Hepatocyte (in vitro differentiated cells): ENCODE measurements around the gene TPX2. TPM values are rescaled to one million over a fixed set of nuclear protein-coding genes. Genes with fewer than 3 reads are reported as not detected.

Experiments
- DNase-seq: peaks from one replicate; pipeline ENCODE4 v3.0.0-alpha.2; 2016; ENCODE audit warnings: low spot score
- H2AFZ ChIP-seq: fragments of 200-600 bp; sonication (generic); 2 replicates; pipeline ENCODE4 v1.6.0; 2016; ENCODE audit warnings: antibody characterized with exemption, mild to moderate bottlenecking
- H3K27ac ChIP-seq: fragments of 200-600 bp; sonication (generic); 2 replicates; pipeline ENCODE4 v1.5.1; 2016; ENCODE audit warnings: mild to moderate bottlenecking
- H3K27me3 ChIP-seq: fragments of 200-600 bp; sonication (generic); 2 replicates; pipeline ENCODE4 v1.6.1; 2016
- H3K36me3 ChIP-seq: fragments of 200-600 bp; sonication (generic); replicated peaks from 2 replicates; pipeline ENCODE4 v1.5.1; 2016; ENCODE audit warnings: low read depth; ENCODE audit not compliant: insufficient read depth
- H3K4me1 ChIP-seq: fragments of 200-600 bp; sonication (generic); 2 replicates; pipeline ENCODE4 v1.5.1; 2016; ENCODE audit warnings: mild to moderate bottlenecking, moderate library complexity; ENCODE audit not compliant: insufficient read depth
- H3K4me2 ChIP-seq: fragments of 200-600 bp; sonication (generic); 2 replicates; pipeline ENCODE4 v1.6.0; 2016
- H3K4me3 ChIP-seq: fragments of 200-600 bp; sonication (generic); 2 replicates; pipeline ENCODE4 v1.5.1; 2016; ENCODE audit warnings: mild to moderate bottlenecking
- H3K79me2 ChIP-seq: fragments of 200-600 bp; sonication (generic); 2 replicates; pipeline ENCODE4 v1.6.0; 2017; ENCODE audit warnings: mild to moderate bottlenecking
- H3K9me2 ChIP-seq: fragments of 200-600 bp; sonication (generic); replicated peaks from 2 replicates; pipeline ENCODE4 v1.6.0; 2017; ENCODE audit warnings: mild to moderate bottlenecking; ENCODE audit not compliant: insufficient read depth
- H3K9me3 ChIP-seq: fragments of 200-600 bp; sonication (generic); 2 replicates; pipeline ENCODE4 v1.5.1; 2016; ENCODE audit warnings: low read depth, mild to moderate bottlenecking
- H4K20me1 ChIP-seq: fragments of 200-600 bp; sonication (generic); 2 replicates; pipeline ENCODE4 v1.6.0; 2016; ENCODE audit warnings: mild to moderate bottlenecking; ENCODE audit not compliant: insufficient read depth, poor library complexity, severe bottlenecking
- EZH2 ChIP-seq: fragments of 200-600 bp; sonication (generic); IDR thresholded peaks from 2 replicates; pipeline ENCODE4 v1.6.1; 2016; ENCODE audit warnings: antibody characterized with exemption, mild to moderate bottlenecking, borderline replicate concordance
- EZH2phosphoT487 ChIP-seq: fragments of 200-600 bp; sonication (generic); IDR thresholded peaks from one replicate; pipeline ENCODE4 v1.6.1; 2018; ENCODE audit warnings: antibody characterized with exemption, mild to moderate bottlenecking, low read depth, moderate library complexity; ENCODE audit not compliant: unreplicated experiment, severe bottlenecking
- WGBS: methylation state at CpG from one replicate; pipeline ENCODE4 v1.1.6; 2016; ENCODE audit warnings: low lambda C conversion rate; ENCODE audit errors: missing lambda C conversion rate; 5-methylcytosine and 5-hydroxymethylcytosine counted together
- polyA plus RNA-seq: library from polyadenylated mRNA; unstranded; fragments of >200 nt; fragmentation: Nextera tagmentation; extraction: Ambion mirVana; gene quantifications from 2 replicates; pipeline ENCODE4 v1.2.1, GENCODE V29; 2016
- total RNA-seq: library from RNA; depleted of rRNA; stranded (reverse); fragments of >200 nt; gene quantifications from 2 replicates; pipeline ENCODE4 v1.2.3, GENCODE V29; 2014
- TF ChIP-seq, protein P1 (sequence below): fragments of 200-600 bp; sonication (generic); IDR thresholded peaks from 2 replicates; pipeline ENCODE4 v1.5.1; 2016; ENCODE audit warnings: antibody characterized with exemption, mild to moderate bottlenecking; ENCODE audit not compliant: poor library complexity

Gene TPX2
- total and polyA plus RNA-seq, 2 experiments from 2014 or later = 16.3 to 23.9 TPM

DNA sequence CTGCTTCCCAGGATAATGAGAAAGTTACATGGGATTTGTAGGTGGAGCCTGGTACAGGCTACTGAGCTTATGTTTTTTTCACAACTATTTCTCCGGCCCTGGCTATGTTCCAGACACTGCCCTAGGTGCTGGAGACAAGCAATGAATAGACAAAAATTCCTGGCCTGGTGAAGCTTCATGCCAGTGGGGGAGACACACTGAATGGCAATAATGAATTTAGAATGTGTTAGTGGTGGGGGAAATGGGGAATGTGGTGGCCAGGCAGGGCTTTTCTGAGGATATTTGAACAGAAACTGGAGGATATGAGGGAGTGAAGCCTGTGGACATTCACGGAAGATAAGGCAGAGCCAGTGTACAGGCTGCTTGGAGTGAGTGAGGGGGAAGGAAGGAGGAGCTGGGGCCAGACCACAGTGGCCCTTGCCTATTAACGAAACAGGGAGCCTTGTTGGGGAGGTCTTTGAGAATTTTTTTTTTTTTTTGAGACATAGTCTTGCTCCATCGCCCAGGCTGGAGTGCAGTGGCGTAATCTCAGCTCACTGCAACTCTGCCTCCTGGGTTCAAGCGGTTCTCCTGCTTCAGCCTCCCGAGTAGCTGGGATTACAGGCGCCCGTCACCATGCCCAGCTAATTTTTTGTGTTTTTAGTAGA lies 99.7 kb downstream of the TPX2 start:
- Histone ChIP-seq H3K79me2 (no peaks in the 10 kb centered on the region), H3K4me1 (peaks cover 57% of the 10 kb centered on the region), H3K36me3 (no peaks in the 10 kb centered on the region), H3K27ac (no peak overlapping the region), H2AFZ (no peak overlapping the region), H3K9me3 (no peaks in the 10 kb centered on the region), H3K4me3 (no peak overlapping the region), H3K9me2 (no peaks in the 10 kb centered on the region), H3K4me2 (no peak overlapping the region), H4K20me1 (no peaks in the 10 kb centered on the region), H3K27me3 (no peaks in the 10 kb centered on the region)
- TF ChIP-seq, protein P1, sequence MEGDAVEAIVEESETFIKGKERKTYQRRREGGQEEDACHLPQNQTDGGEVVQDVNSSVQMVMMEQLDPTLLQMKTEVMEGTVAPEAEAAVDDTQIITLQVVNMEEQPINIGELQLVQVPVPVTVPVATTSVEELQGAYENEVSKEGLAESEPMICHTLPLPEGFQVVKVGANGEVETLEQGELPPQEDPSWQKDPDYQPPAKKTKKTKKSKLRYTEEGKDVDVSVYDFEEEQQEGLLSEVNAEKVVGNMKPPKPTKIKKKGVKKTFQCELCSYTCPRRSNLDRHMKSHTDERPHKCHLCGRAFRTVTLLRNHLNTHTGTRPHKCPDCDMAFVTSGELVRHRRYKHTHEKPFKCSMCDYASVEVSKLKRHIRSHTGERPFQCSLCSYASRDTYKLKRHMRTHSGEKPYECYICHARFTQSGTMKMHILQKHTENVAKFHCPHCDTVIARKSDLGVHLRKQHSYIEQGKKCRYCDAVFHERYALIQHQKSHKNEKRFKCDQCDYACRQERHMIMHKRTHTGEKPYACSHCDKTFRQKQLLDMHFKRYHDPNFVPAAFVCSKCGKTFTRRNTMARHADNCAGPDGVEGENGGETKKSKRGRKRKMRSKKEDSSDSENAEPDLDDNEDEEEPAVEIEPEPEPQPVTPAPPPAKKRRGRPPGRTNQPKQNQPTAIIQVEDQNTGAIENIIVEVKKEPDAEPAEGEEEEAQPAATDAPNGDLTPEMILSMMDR = no peak
- WGBS = 83% methylated on average over 9 of the region's 9 CpGs
- DNase-seq = no peak

DNA sequence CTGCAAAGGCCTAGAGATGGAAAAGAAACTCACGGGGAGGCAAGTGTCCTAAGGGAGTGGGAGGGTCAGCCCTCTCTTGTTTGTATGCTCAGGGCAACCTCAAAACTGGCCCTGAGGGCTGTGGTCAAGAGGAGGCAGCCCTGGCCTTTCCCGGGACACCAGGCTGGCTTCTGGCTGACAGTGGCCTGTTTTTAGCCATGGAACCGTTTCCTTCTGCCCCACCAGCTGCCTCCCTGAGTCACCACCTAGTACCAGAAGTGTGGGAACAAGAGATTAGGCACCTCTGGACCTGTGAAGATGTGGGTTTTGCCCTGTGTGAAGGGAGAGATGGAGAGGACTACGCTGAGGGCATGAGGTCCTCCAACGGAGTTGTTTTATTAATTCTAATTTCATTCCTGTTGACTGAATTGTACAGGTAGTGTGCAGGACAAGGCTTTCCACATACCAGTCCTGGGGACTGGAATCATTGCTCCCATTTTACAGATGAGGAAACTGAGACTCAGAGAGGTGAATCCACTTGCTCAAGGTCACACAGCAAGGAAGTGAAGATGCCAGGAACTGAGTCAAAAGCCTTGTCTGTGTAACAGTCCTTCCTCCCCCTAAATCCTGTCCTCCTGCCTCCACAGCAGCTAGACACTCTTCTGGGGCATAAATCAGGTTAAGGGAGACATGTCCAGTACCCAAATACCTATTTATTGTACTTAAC lies 100.8 kb downstream of the TPX2 start:
- H2AFZ ChIP-seq = no peak overlapping the region
- WGBS = 81% methylated on average over 5 of the region's 5 CpGs
- no peaks in the 10 kb centered on the region for H3K79me2 ChIP-seq
- TF ChIP-seq EZH2phosphoT487 (no peak), EZH2 (no peak)
- TF ChIP-seq, protein P1 = no peak
- H3K27me3 ChIP-seq = no peaks in the 10 kb centered on the region
- H3K36me3 ChIP-seq = no peaks in the 10 kb centered on the region
- no peaks in the 10 kb centered on the region for H3K9me2 ChIP-seq
- H4K20me1 ChIP-seq = no peaks in the 10 kb centered on the region
- H3K4me1 ChIP-seq = peaks cover 54% of the 10 kb centered on the region
- H3K4me2 ChIP-seq = no peak overlapping the region
- DNase-seq = no peak
- no peaks in the 10 kb centered on the region for H3K9me3 ChIP-seq
- H3K4me3 ChIP-seq = no peak overlapping the region
- H3K27ac ChIP-seq = no peak overlapping the region

DNA sequence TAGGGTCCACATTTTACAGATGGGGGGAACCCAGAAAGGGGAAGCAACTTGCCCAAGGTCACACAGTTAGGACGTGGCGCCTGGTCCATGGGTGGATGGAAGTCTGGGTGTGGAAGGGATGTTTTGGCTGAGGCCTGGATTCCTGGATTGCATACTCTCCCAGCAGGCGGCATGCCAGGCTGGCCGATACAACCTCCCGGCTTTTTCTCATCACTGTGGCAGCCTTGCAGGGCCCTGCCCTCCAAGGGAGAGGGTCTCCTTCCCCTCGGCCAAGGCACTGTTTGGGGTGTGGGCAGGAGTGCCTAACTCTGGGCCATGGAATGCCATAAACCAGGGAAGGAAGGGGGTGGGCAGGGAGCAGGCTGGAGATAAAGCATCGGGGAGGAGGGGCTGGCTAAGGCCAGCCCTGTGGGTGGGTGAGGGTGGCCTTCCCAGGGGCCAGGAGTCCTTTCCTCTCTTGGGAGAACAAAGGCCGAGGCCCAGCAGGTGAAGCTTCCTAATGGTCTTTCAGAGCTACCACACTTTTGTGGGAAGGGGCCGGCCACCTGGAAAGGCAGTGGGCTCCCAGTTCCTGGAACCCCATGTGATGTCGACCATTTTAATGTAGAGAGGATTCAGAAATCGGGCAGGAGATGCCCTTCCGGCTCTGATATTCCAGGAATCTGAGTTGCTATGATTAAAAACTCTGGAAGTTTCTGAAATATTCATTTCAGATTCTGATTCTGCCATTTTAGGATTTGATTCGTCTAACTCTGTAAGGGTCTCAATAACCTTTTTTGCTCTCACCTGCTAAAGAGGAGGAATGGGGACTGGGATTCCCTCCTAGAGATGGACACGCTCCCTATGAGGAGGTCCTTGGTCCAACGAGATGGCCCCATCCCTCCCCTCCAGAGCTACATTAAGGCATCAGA lies 102.1 kb downstream of the TPX2 start:
- Histone ChIP-seq H3K9me3 (no peaks in the 10 kb centered on the region), H4K20me1 (no peaks in the 10 kb centered on the region), H3K4me3 (no peak overlapping the region), H3K36me3 (no peaks in the 10 kb centered on the region), H3K27ac (peak overlapping the region; percentile 28), H3K27me3 (no peaks in the 10 kb centered on the region), H3K9me2 (no peaks in the 10 kb centered on the region), H3K79me2 (no peaks in the 10 kb centered on the region), H3K4me2 (no peak overlapping the region), H2AFZ (no peak overlapping the region), H3K4me1 (peaks cover 53% of the 10 kb centered on the region)
- no peak for DNase-seq
- WGBS = 82% methylated on average over 15 of the region's 15 CpGs
- TF ChIP-seq EZH2phosphoT487 (no peak), EZH2 (no peak)
- TF ChIP-seq, protein P1 = no peak
